NCI-H345 treated with DMSO at 0.1 percent for 48 hours (cell line): ENCODE results near the gene LSM10.

Source experiments
- DNase-seq: peaks from one replicate; lab custom pipeline; 2025; ENCODE audit not compliant: unreplicated experiment; lab: John Stamatoyannopoulos, UW

LSM10 gene

DNA sequence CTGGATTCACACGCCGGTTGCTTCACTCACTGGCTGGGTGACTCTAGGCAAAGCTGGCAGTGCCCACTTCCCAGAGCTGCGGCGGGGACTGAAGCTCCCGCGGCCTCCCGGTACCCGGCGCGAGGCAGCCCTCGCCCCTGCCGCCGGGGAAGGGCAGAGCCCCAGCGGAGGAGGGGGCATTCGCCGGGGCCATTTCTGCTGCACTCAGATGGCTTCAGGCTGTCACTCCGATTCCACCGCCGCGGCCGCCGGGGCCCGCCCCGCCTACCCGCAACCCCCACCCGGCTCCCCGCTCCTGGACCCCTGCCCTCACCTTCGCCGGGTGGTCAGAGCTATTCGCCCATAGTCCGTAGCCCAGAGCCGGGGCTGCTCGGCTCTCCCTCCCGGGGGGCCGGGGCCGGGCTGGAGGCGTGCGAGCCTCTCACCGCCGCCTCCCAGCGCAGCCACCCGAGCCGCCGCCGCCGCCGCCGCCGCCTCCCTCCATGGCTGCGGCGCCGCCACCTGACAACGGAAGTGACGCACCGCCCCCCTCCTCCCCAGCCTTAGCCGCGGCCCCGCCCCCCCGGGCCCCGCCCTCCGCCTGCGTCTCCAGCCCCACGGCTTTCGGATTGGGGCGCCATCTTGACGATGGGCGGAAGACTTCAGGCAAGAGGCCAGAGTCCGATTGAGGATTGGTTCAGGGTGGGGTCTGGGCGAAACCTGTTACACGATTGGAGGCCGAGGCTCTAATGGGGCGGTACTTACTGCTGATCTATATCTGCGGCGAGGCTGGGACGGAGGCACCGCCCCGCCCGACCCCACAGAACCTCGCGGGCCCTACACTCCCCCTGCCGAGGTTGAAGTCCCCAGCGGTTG is 12.1 kb downstream of the LSM10 start, which contains the start of gene STK40:
Gene STK40 (minus strand): TSS at position 515 of the 855 bp plus-strand sequence. CDS start 24,592 bp downstream, outside the sequence.
- DNase-seq = peak; percentile 97

DNA sequence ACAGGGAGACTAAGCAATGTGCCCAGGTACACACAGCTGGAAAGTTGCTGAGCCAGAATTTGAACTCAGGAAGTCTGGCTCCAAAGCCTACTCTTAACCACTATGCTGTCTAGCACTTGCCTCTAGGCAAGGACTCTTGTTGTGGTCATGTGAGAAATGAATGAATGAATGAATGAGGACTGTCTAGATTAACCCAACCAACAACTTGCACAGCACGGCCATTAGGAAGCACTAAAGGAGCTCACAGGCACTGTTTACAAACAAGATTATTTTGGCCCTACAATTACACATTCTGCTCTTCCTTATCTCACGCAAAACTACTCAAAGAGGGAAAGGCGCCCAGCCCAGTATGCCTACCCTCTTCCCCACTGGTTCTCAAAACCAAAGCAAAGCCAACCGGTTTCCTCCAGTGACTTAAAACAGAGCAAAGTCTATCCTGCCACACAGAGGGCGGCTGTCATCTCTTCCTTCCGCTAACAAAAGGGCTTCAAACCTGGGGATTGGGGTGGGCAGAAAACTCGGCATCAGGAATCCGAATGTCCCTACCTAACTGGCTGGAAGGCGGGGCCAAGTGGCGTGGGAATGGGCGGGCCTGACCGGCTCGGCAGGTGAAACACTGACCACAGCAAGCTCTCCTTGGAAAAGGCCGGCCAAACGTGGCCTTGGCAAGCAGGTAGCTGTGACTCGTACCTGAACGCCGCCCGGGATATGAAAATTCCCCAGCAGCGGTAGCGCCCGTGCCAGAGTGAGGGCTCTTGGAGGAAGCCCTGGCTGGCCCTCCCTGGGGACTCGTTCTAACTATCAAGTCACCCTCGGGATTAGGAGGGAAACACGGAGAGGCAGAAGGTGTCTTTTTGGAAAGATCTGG is 12.9 kb downstream of the LSM10 start:
- DNase-seq = peak; percentile 39

DNA sequence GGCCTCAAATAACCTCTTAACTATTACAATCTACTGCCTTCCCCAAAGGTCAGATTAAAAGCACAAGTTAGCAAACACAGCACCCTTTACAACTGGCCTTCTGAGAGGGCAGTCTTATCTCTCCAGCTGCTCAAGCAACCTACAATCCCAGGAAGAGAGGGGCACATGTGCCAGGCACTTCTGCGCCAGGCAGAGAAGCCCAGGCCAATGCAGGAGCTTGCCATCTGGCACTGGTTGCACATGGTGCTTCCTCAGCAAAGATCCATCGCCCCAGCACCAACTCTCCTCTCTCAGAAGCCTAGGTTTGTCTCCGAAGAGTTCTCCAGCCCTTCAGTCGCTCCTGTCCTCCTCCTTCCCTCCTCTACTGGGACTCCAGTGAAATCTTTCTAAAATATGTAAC is 14.5 kb downstream of the LSM10 start:
- no peak for DNase-seq

DNA sequence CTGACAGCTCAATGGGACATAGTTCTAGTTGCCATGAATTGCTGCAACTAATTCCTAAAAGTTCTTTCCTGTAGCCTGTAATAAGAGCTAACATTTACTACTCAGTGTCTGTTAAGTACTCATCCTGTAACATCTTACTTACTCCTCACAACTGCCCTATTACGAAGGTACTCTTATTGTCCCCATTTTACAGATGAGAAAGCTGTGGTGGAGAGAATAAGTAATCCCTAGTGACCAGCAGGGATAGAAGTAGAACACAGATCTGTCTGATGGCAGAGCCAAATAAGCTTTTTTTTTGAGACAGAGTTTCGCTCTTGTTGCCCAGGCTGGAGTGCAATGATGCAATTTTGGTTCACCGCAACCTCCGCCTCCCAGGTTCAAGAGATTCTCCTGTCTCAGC is 15.0 kb downstream of the LSM10 start:
- DNase-seq = no peak

DNA sequence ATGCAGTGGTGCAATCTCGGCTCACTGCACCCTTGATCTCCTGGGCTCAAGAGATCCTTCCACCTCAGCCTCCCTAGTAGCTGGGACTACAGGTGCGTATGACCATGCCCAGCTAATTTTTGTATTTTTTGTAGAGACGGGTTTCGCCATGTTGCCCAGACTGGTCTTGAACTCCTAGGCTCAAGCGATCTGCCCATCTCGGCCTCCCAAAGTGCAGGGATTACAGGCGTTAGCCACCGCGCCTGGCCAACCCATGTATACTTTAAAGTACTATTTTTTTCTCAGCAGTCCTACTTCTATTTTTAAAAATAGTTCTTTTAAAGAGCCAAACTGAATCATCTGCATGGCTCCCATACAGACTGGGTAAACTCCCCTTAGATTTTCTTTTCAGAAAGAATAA is 15.5 kb downstream of the LSM10 start:
- no peak for DNase-seq

DNA sequence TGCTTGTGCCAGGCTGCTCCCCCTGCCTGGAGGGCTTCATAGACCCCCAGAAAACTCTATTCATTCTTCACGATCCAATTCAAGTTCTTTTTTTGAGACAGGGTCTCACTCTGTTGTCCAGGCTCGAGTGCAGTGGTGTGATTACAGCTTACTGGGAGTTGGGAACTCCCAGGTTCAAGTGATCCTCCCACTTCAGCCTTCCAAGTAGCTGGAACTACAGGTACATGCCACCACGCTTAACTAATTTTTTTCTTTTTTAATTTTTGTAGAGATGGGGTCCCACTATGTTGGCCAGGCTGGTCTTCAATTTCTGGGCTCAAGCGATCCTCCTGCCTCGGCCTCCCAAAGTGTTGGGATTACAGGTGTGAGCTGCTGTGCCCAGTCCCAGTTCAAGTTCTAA is 16.3 kb downstream of the LSM10 start:
- DNase-seq = no peak

DNA sequence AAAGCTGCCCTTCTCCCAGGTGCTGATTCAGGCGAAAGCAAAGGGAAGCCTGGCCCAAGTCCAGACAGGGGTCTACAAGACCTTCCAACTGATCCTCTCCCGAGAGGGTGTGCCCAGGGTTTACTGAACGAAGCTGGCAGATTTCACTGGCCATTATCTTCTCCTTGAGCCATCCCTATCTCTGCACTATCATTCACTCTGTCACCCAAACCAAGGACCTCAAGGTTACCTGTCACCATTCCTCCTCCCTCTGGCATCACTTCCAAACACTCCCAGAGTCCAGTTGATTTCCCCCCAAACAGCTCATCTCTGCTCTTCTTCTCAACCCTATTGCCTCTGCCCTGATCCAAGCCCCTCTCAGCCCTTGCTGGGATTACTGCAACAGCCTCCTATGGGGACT is 16.9 kb downstream of the LSM10 start:
- DNase-seq = no peak

DNA sequence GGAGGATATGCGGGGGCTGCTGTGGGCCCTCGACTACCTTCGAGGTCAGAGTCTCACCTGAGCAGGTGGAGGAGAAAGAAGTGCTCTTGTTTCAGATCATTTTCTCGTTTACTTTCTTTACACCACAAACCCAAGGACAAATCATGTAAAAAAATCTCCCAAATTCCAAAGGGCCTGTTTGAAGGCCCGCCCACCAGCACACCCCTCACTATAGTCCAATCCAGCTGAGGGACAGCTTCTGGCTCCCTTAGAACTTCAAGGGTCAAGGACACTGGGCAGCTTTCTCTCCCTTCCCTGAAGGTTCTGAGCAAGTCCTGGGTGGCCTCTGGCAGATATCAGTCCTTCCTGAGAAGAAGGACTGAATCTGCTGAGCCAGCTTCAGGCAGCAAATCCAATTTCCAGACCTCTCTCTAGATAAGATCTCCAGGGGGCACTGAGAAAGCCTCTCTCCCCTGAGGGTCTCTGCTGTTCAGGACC is 17.5 kb downstream of the LSM10 start:
- DNase-seq = no peak

DNA sequence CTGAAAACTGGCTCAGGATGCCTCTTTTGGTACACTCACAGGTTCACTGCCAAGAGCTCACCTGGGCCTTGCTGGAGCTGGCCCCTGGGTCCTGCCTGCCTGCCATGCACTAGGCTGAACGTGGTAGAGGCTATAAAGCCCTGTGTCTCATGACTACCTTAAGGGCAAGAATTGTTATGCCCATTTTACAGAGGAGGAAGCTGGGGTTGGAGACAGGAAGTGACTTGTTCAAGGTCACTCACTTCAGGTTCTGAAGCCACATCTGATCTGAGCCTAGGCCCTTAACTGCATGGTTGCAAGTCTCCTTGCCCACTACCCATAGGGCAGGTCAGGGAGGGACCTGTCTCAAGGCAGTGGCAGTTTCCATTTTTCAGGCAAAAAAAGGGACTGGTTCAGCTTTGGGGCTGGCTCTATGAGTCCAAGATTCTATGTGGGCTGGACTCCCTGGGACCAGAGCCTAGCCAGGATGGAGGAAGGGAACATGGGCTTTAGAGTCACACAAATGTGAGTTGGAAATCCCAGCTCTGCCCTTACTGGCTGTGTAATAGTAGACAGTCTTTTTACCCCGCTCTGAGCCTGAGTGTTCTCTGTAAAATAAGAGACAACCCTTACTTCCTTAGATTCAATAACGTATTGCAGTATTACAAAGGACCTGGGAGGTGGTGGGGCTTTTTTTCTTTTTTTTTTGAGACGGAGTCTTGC is 19.8 kb downstream of the LSM10 start:
- DNase-seq = no peak

DNA sequence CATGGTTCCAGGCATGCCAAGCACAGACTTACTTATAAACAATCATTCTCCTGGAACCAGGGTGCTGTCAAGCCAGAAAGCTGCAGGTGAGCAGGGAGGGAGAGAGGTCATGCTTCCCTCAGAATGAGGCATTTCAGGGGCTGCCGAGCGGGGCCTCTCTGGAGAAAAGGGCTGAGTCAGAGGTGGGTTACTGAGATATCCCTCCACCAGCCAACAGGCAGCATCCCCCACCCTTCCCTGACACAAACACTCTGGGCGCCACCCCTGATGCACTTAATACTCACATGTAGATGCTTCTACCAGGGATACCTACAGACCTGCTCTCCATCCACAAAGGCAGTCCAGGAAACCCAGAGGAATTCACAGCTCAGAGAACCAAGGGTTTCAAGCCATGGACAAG is 25.1 kb downstream of the LSM10 start:
- DNase-seq = no peak

DNA sequence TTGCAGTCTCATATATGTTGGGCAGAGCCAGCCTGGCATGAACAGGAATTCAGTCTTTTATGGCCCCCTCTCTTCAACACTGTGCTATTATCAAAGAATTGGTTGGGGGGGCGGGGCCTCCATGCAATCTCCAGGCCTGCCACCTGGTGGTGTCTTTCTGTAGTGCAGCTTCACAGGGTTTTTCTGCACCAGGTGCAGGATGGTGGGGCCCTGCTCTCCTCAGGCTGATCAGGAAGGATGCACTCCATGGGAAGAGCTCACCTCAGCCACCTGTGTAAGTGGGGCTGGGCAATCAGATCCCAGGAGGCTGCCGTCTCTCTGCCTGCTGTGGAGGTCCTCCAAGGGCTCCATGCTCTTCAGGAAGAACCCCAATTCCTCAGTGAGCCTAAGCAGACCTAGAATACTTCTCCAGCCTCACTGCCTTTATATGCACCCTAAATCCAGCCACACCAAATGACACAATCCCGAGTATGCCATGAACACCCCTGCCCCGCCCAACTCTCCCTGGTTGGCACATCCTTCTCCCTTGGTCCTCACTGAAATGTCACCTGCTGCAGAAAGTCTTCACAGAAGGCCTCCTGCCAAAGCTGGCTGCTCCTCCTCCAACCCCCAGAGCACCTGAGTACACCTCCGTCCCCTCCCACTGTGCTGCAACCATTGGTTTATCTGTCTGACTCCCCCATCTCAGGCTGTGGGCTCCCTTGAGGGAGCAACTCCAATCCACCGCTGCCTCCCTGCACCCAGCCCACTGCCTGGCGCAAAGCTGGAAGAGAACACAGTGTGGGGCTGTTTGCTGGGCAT is 28.4 kb downstream of the LSM10 start:
- peak; percentile 33 for DNase-seq

DNA sequence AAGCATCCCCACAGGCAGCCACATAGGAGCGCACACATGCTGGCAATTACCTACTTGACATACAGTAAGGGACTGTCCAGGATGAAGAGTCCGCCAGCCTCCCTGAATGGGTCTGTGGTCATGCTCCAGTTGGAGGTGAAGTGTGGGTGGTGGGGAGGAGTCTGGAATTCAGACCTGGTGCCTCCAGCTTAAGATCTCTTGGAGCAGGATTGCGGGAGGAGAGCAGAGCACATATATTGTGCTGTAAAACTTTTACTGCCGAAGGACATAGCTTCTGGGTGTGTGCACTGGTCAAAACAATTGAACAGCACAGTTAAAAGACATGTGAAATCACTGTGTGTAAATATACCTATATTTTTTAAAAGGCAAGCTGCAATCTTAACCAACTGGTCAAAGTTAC is 29.9 kb downstream of the LSM10 start:
- DNase-seq = no peak

DNA sequence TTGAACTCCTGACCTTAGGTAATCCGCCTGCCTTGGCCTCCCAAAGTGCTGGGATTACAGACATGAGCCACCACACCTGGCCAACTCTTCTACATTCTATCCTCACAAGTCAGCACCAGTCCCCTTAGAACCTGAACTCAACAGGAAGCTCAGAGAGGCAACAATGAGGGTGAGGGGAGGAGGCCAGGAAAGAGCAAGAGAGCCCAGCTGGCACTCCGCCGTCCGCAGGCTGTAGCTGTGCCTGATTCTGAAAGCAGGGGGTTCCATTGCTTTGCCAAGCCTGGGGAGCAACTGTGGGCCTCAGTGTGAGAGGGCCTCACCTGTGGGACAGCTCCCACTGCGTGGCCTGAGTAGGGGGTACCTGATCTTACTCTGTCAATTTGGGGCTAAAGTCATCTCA is 30.6 kb downstream of the LSM10 start:
- no peak for DNase-seq

DNA sequence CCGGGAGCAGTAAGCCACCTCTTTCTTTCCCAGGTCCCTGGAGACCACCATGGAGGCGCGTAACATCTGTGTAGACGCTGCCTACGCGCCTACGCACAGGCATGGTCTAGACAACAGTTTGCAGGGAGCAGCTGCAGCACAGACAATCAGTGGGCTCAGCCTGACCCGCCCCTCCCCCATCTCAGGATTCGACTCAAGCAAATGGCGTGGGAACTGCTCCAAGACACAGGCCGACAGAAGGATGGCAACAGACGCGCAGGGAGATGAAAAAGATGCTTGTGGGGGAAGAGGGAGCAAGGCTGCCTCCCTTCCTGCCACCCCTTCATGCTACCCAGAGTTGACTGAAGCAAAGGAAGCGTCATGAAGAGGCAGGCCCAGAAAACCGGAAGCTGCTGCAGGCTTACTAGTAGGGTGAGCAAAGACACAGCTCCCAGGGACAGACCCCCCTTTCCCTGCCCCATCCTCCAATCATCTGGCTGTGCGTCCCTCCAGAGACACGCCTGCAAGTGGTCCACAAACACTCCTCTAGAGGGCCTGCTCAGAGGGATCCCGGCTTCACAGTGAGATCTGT is 31.5 kb downstream of the LSM10 start:
- no peak for DNase-seq

DNA sequence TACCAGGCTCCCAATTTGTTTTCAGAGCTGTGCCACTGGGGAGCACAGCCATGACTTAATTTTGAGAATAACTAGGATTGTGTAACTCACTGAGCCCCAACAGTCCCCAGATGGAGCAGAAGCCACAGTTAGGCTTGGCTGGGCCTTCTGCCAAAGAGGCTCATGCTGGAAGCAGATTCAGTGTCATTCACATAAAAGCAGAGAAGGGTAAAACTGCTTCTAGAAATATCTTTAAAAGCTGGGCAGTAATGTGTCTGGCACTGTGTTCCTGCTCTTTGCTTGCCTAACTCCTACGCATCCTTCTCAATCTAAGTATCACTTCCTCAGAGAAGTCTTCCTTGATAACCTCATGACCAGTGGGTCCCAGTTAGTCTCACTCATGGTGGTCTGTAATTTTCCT is 32.3 kb downstream of the LSM10 start:
- no peak for DNase-seq

DNA sequence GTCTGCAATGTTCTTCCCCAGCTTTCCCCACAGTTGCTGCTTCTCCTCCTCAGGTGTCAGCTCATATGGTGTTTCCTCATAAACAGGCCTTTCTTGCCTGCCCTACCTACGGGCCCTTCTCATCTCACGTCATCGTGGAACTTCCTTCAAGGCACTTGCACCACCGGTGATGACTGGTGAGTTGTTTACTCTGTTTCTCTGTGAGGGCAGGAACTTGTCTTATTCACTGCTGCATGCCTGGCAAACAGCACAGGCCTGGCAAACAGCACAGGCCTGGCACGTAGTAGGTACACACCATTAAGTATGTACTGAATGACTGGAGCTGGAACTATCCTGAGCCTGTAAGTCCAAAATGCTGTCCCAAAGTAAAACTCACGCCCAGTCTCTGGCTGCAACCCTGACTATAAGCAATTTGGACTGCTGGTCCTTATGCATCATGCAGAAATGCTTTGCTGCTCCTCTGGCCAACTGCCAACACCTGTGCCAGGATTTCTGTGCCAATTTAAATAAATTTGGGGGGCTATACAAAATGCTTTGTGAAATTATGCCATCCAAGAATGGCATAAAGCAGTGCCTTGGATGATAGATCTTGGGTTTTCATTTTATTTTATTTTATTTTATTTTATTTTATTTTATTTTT is 37.7 kb downstream of the LSM10 start:
- no peak for DNase-seq

DNA sequence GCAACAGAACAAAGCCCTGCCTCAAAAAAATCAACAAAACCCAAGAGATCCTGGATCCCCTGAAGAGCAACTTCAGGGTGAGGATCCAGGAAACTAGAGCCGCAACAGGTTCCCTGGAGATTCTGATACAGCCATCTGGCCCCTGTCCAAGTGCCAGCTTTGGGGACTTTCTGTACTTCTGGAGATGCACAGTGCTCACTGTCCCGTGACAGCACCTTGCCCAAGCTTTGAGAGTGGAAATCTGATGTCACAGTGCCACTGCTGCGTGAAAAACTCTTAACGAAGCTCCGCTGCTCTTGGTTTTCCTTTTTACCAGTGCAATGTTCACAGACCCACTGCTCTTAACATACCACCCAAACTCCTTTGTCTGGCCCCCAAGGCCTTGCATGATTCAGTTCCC is 38.3 kb downstream of the LSM10 start:
- no peak for DNase-seq

DNA sequence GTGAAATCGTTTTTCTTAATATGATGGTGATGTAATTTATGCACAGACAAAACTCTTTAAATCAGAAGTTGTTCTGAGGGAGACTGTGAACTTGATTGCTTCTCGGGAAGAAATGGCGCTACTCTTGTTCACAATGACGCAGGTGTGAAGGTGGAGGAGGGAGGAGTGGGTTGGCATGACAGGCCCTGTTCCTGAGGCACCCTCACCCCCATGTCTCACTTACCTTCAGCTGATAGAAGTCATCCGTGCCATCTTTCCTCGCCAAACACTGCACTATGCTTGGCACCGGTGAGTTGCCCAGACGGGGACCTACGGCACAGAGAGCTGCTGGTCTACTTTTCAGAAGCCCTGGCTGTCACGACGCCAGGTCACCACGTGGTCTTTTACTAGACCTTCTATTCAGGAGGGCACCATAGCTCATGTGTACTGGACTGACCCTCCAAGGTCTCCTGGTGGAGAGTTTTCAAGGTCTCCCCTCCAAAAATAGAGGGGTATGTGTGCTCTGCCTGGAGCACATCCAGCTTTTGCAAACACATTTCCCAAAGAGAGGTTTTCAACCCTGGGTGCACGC is 39.1 kb downstream of the LSM10 start:
- DNase-seq = no peak

DNA sequence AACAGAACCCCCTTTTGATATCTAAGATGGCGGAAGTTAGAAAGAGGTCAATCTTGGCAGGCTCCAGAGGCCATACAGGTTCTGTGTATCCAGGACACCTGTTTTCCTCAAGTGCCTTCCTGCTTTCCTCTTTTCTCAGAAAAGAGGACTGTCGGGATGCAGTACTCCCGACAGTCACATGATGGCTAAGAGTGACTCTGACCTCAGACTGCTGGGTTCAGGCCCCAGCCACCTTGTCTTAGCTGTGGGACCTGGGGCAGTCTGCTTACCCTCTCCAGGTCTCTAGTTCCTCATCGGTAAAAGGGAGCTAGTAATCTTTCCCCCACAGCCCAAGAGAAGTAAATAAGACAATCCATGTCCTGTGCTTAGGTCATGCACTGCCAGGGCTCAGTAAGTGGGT is 41.9 kb downstream of the LSM10 start:
- no peak for DNase-seq
